K562 (cell line): ENCODE results near the gene KLHL22. TPM values are rescaled to one million over a fixed set of nuclear protein-coding genes. Genes with fewer than 3 reads are reported as not detected.

Source experiments
- BCLAF1 ChIP-seq, 2 experiments: fragments of 450-650 bp in 1 of 2; IDR thresholded peaks; 2 replicates each; pipeline ENCODE4 v1.6.1; 2011 to 2017; ENCODE audit warnings: low read depth in 2 of 2, antibody characterized with exemption in 1 of 2, borderline replicate concordance in 1 of 2, low read length in 1 of 2, mild to moderate bottlenecking in 1 of 2, mixed read lengths in 1 of 2; ENCODE audit not compliant: control insufficient read depth in 1 of 2
- CTCFL ChIP-seq: IDR thresholded peaks from 2 replicates; pipeline ENCODE4 v1.6.1; 2011; ENCODE audit warnings: borderline replicate concordance, low read depth, mild to moderate bottlenecking, moderate library complexity, low read length; ENCODE audit not compliant: insufficient read depth, poor library complexity, severe bottlenecking
- HNRNPLL ChIP-seq: fragments of 200-400 bp; formaldehyde crosslinking; IDR thresholded peaks from 2 replicates; pipeline ENCODE4 v1.6.1; 2017; ENCODE audit warnings: low read length, low read depth, mild to moderate bottlenecking; ENCODE audit not compliant: poor library complexity, severe bottlenecking
- IRF9 ChIP-seq: fragments of 450-650 bp; IDR thresholded peaks from 2 replicates; pipeline ENCODE4 v1.6.1; 2016; ENCODE audit warnings: missing biosample characterization, missing genetic modification characterization
- JUNB ChIP-seq: fragments of 450-650 bp; formaldehyde crosslinking; conservative IDR thresholded peaks from 2 replicates; pipeline ENCODE4 v1.4.0; 2020; ENCODE audit warnings: mild to moderate bottlenecking
- POLR2AphosphoS2 ChIP-seq: IDR thresholded peaks from 2 replicates; pipeline ENCODE4 v1.6.1; 2012; ENCODE audit warnings: low read length, improper control_type of control experiment
- POU5F1 ChIP-seq: fragments of 150-350 bp; IDR thresholded peaks from 2 replicates; pipeline ENCODE4 v1.6.1; 2014; ENCODE audit warnings: borderline replicate concordance, low read length, low read depth, mild to moderate bottlenecking; ENCODE audit not compliant: partially characterized antibody
- PRPF4 ChIP-seq: fragments of 200-400 bp; formaldehyde crosslinking; IDR thresholded peaks from one replicate; pipeline ENCODE4 v1.6.1; 2017; ENCODE audit warnings: low read length, low read depth, mild to moderate bottlenecking; ENCODE audit not compliant: insufficient read depth, poor library complexity, severe bottlenecking
- RBM25 ChIP-seq: fragments of 200-400 bp; formaldehyde crosslinking; IDR thresholded peaks from 2 replicates; pipeline ENCODE4 v1.6.1; 2018; ENCODE audit warnings: low read length, low read depth, moderate library complexity; ENCODE audit not compliant: severe bottlenecking
- SMAD1 ChIP-seq: fragments of 150-350 bp; IDR thresholded peaks from 2 replicates; pipeline ENCODE4 v1.6.1; 2014; ENCODE audit warnings: low read length, low read depth; ENCODE audit not compliant: partially characterized antibody
- TEAD1 ChIP-seq, 2 experiments: fragments of 450-650 bp in 1 of 2; sonication (generic) in 1 of 2; formaldehyde crosslinking; IDR thresholded peaks; 2 replicates each; pipeline versions ENCODE4 v1.4.0 to v1.8.0; 2020 to 2022; ENCODE audit warnings: mild to moderate bottlenecking in 2 of 2, missing genetic modification reagents in 1 of 2
- ZBTB9 ChIP-seq: fragments of 450-650 bp; formaldehyde crosslinking; IDR thresholded peaks from 2 replicates; pipeline ENCODE4 v1.4.0; 2020; ENCODE audit warnings: mild to moderate bottlenecking, moderate library complexity
- ZNF232 ChIP-seq: sonication (generic); formaldehyde crosslinking; IDR thresholded peaks from 2 replicates; pipeline ENCODE4 v1.8.0; 2022; ENCODE audit warnings: mild to moderate bottlenecking, missing genetic modification reagents
- ZNF639 ChIP-seq, 2 experiments: fragments of 200-800 bp in 1 of 2; sonication (Bioruptor generic) in 1 of 2; sonication (generic) in 1 of 2; formaldehyde crosslinking in 1 of 2; IDR thresholded peaks in 1 of 2; conservative IDR thresholded peaks in 1 of 2; 2 replicates each; pipeline versions ENCODE4 v1.5.0 to v1.6.1; 2016 to 2020; ENCODE audit warnings: missing compliant biosample characterization in 1 of 2, missing genetic modification characterization in 1 of 2, missing genetic modification reagents in 1 of 2
- ZNF75A ChIP-seq: fragments of 450-650 bp; formaldehyde crosslinking; IDR thresholded peaks from 2 replicates; pipeline ENCODE4 v1.4.0; 2020; ENCODE audit warnings: mild to moderate bottlenecking
- polyA plus RNA-seq, 8 experiments: library from polyadenylated mRNA; depleted of rRNA in 4 of 8; stranded (reverse) in 5 of 8; unstranded in 3 of 8; fragments of >200 nt; fragmentation: Nextera tagmentation in 2 of 8; fragmentation: Illumina TruSeq in 1 of 8; extraction: Ambion mirVana in 2 of 8; extraction: Trizol in 1 of 8; gene quantifications; 2 replicates each; pipeline versions ENCODE4 v1.2.1 to v1.2.3, GENCODE V29; 2011 to 2014; ENCODE audit warnings: inconsistent platforms in 1 of 8, missing spikeins in 1 of 8
- total RNA-seq, 7 experiments: library from RNA; depleted of rRNA in 6 of 7; stranded (reverse); fragments of >200 nt in 6 of 7; fragmentation: Illumina TruSeq in 2 of 7; extraction: Trizol in 2 of 7; gene quantifications; 2 replicates each; pipeline versions ENCODE4 v1.2.1 to v1.2.3, GENCODE V29; 2011 to 2021; ENCODE audit warnings: low replicate concordance in 1 of 7

Gene KLHL22
- total and polyA plus RNA-seq, 9 of the 15 experiments (the other 6 are each of a cell fraction or from before 2014, with no cell fraction given) = 1.3 to 25.6 (median 15.2) TPM

- TF ChIP-seq BCLAF1 (IDR thresholded peaks at IDR 0.05; ENCODE audit: borderline replicate concordance in 1 of 2, control insufficient read depth in 1 of 2, low read depth in 2 of 2, low read length in 1 of 2) (peak in 1 of 2 experiments; percentile 88; a peak in 2 of 4 replicates), CTCFL (peak; percentile 7), SMAD1 (no peak), PRPF4 (peak; percentile 83), JUNB (CRISPR knock-in tag) (no peak; the same call in 1 of the 2 replicates), ZNF639 (CRISPR knock-in tag; conservative IDR thresholded peaks at IDR 0.05 in 1 of 2, IDR thresholded peaks at IDR 0.05 in 1 of 2) (no peak), POU5F1 (peak; percentile 95), IRF9 (tag) (0 out of 2 replicates have a peak, but pooled peaks have one; percentile 4), POLR2AphosphoS2 (peak; percentile 64; the same call in 1 of the 2 replicates), ZBTB9 (CRISPR knock-in tag) (peak; percentile 83; the same call in 1 of the 2 replicates), HNRNPLL (peak; percentile 98), TEAD1 (CRISPR knock-in tag; IDR thresholded peaks at IDR 0.05) (peak in 1 of 2 experiments; percentile 69; a peak in 2 of 4 replicates), RBM25 (no peak), ZNF75A (CRISPR knock-in tag) (peak; percentile 28; the same call in 1 of the 2 replicates), ZNF232 (CRISPR knock-in tag) (no peak)
These were observed 101.7 kb downstream of the KLHL22 start, which contains the start of gene ZNF74 (continued) for GRCh38 chr22:20393705-20394476.
